ENCODE measurements around the gene NRXN2.

DNA sequence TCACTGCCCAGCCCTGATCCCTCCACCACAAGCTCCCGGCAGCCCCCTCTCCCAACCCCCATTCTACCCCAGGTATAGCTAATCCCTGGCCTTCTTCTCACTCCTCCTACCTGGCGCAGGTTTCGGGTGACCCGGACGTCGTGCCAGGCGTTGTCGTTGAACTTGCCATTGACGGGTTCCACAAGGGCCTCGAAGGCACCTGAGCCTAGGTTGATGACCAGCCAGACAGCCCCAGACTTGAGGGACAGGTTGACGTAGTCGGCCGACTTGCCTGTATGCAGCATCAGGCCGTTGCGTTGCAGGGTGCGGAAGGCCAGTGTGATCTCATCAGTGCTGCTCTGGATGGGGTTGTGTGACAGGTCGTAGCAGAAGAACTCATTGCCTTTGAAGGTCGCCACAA is 37.5 kb downstream of the NRXN2 start:
- TF ChIP-seq, protein P1, sequence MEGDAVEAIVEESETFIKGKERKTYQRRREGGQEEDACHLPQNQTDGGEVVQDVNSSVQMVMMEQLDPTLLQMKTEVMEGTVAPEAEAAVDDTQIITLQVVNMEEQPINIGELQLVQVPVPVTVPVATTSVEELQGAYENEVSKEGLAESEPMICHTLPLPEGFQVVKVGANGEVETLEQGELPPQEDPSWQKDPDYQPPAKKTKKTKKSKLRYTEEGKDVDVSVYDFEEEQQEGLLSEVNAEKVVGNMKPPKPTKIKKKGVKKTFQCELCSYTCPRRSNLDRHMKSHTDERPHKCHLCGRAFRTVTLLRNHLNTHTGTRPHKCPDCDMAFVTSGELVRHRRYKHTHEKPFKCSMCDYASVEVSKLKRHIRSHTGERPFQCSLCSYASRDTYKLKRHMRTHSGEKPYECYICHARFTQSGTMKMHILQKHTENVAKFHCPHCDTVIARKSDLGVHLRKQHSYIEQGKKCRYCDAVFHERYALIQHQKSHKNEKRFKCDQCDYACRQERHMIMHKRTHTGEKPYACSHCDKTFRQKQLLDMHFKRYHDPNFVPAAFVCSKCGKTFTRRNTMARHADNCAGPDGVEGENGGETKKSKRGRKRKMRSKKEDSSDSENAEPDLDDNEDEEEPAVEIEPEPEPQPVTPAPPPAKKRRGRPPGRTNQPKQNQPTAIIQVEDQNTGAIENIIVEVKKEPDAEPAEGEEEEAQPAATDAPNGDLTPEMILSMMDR (IDR thresholded peaks at IDR 0.05; ENCODE audit: low read depth, low read length, missing input control), result no peak
- TF ChIP-seq GABPA (IDR thresholded peaks at IDR 0.05 in 1 of 2, conservative IDR thresholded peaks at IDR 0.05 in 1 of 2) (no peak), RXRA (IDR thresholded peaks at IDR 0.05) (no peak), FOXA2 (IDR thresholded peaks at IDR 0.05) (no peak), JUND (IDR thresholded peaks at IDR 0.05) (no peak), TAF1 (conservative IDR thresholded peaks at IDR 0.05) (no peak), YY1 (IDR thresholded peaks at IDR 0.05) (no peak), FOXA1 (IDR thresholded peaks at IDR 0.05) (no peak)

Data from liver (tissue), 3 donors.